Measurements from ENCODE around the gene INPP5A.

INPP5A gene

GRCh38 chr10:132705173-132705572 is 167.6 kb downstream of the INPP5A start:
- no peak for DNase-seq (ENCODE audit: low read depth)

DNA sequence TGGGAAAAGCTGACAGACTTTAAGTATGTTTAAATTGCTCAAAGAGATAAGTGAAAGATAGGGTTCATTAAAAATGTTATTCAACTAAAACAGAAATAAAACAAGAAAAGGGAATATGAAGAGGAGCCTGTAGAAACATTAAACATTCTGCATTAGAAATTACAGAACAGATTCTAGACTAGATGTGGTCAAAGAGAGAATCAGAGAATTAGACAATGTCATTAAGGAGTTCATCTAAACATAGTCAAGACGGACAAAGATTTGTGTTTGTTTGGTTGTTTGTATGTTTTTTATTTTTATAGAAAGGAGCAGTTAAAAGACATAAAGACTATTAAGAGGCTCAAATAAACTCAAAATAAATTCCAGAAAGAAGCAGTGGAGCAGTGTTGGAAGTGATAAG is 168.4 kb downstream of the INPP5A start:
- no peak for DNase-seq (ENCODE audit: low read depth)

- no peak for DNase-seq (ENCODE audit: low read depth)
Measured at GRCh38 chr10:132706701-132707100, 169.1 kb downstream of the INPP5A start.

DNA sequence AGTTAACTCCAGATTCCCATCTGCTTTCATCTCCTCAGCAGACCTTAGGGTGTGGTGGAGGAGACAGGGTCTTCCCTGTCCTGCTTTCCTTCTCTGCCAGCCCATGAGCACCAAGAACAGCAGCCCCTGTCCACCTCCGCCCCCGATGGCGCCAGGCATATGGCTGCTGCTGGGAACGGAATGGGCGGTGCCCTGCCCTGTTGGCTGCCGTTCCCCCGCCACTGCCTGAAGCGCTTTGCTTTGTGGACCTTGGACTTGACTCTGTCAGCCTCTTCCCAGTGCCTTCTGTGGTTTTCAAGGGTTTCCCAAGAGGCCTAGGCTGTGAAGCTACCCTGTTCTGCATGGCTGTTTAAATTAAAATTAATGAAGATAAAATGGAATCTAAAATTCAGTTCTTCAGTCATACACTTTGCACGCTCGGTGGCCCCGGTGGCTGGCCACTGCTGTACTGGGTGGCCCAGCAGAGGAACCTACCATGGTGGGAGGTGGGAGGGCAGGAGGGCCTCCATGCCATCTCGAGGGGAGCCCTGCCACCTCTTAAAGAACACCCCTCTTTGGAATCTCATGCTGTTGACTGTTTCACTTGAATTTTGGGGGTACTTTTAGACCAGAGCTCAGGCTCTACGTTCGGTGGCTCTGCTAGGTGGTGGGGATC is 169.7 kb downstream of the INPP5A start:
- no peak for DNase-seq (ENCODE audit: low read depth)

DNA sequence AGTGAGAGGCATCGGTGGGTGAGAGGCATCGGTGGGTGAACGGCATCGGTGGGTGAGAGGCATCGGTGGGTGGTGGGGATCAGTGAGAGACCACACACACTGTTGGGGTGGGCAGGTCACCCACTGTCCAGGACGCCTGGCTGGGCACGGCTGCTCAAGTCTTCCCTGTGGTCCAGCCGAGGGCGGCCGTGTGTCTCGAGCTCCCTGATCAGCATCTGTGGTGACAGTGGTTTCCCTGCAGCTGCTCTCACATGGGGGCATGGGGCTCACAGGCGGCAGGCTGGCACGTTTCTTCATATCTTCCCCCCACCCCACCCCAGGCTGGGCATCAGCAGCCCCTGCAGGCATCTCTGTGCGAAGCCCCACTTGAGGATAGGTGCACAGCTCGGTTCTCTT is 170.2 kb downstream of the INPP5A start:
- no peak for DNase-seq (ENCODE audit: low read depth)

GRCh38 chr10:132708441-132708840 is 170.9 kb downstream of the INPP5A start:
- no peak for DNase-seq (ENCODE audit: low read depth)

DNA sequence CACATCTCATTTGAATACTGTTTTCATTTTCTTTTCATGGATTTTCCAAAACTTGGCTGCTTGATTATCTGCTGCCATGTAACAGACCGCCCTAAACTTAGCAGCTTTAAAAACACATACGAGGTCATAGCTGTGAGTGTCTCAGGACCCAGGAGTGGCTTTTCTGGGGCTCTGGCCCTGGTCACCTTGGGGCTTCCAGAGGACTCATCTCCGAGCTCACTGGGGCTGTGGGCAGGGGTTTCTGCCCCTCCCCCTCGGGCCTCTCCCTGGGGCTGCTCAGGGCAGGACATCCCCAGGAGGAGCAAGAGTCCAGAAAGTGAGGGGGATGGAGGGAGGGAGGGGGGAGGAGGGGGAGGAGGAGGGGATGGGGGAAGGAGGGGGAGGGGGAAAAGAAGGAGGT is 171.3 kb downstream of the INPP5A start:
- DNase-seq (ENCODE audit: low read depth) = no peak

DNA sequence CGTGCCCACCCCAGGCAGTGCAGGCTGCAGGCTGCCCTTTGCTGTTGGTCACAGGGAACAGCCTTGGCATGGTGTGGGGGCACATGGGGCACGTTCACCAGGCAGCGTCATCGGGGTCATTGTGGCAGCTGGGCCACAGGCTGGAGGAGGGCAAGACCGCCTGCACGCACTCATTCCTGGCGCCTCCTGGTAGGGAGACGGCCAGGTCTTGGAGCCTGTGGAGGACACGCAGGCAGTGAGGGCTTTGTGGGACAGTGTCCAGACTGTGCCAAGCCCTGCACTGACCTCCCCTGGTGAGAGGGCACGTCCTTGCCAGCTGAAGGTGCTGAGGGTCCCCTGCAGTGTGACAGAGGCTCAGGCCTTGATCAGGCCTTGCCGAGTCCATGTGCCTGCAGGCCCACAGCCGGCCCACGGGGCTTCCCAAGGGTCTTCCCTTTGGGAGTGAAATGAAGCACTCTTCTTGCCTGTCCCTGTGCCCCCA is 171.9 kb downstream of the INPP5A start:
- no peak for DNase-seq (ENCODE audit: low read depth)

- DNase-seq (ENCODE audit: low read depth) = no peak
Measured at GRCh38 chr10:132710036-132710686, 172.6 kb downstream of the INPP5A start.

DNA sequence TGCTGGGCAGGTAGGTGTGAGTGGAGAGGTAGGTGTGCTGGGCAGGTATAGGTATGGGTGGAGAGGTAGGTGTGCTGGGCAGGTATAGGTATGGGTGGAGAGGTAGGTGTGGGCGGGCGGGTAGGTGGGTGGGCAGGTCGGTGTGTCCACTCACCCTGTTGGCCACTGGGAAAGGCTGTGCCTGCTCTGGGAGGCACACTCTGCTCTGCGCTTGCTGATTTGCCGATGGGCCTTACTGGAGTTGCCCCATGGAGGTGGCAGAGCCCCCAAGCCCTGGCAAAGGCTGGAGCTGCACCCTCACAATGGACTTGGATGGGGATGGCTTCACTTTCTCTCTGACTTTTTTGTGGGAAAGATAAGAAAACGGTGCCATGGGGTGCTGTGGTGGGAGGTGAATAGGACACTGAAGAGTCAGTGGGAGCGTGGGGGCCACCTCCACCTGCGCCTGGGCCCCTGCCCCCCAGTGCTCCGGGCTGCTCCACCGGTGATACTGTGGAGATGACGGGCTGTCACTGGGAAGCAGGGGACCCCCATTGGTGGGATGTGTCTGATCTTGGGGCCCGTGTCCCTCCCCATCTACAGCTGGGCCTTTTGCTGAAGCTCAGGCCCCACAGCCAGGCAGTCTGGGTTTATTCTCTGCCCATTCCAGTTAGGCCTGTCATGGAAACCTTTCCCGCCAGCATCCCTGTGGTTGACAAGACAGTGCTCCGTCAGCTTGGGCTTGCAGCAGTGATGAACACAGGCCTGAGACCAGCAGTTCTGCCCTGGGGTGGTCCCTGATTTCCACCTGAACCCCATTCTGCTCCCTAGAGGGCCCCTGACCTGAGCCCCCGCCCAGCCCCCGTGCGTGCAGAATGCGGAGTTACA is 173.4 kb downstream of the INPP5A start:
- DNase-seq (ENCODE audit: low read depth) = no peak

DNA sequence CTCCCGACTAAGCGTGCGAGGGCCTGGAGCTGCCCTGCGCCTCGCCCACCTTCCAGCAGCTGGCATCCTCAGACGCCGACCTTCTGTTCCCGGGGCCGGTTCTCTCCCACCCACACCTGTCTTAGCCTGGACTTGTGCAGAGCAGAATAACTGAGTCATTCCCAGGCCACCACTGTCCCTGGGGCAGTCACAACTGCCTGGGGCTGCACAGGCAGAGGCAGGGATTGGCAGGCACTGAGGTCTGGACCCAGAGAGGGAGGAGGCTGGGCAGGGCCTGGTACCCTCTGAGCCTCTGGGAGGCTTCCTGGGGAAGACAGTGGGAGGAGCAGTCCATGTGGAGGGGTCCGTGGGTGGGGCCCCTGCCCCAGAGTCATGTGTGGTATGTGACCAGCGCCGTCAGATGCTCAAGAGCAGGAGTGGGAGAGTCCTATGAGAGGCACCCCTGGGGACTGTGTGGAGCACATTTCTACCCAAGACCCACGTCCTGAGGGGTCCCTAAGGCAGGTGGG is 174.1 kb downstream of the INPP5A start:
- DNase-seq (ENCODE audit: low read depth) = no peak

DNA sequence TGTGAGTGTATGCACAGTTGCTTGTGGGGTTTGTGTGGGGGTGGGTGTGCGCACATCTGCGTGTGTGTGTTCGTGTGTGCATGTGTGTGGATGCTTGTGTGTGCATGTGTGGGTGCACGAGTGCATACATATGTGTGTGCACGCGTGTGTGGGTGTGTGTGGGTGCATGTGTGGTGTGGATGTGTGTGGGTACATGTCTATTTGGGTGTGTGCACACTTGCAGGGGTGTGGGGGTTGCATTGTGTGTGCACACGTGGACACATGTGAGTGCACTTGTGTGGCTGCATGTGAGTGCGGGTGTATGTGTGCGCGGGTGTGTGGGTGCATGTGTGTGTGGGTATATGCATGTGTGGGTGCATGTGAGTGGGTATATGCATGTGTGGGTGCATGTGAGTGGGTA is 174.7 kb downstream of the INPP5A start:
- no peak for DNase-seq (ENCODE audit: low read depth)

- DNase-seq (ENCODE audit: low read depth) = no peak
Measured at GRCh38 chr10:132712743-132713142, 175.2 kb downstream of the INPP5A start.

DNA sequence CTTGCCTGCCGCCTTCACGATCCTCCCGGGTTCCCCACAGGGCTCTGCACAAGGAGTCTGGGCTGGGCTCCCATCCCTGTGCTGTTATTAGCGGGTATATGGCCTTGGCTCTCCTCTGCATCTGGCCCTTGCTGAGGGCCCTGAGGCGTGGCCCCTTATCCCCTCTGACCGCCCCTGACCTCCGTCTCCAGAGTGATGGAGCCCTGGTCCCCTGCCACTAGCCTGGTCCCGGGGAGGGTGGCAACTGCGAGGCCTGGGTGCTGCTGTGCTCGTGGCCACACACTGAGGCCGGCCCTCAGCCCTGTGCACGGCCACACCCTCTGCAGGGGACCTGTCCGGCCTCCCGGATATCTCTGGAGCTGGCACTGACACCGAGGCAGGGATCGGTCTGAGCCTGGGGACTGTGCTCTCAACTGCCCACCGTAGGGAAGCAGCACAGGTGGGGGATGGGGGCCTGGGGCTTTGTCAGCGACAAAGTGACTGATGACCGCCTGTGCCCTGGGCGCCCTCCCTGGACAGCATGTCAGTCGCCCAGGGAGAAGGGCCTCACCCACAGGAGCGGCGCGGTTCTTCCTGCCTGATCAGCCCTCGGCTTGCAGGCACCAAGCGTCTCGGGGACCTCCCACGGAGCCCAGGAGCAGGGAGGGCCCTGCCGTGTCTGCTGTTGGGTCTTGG is 176.0 kb downstream of the INPP5A start:
- DNase-seq (ENCODE audit: low read depth) = no peak

DNA sequence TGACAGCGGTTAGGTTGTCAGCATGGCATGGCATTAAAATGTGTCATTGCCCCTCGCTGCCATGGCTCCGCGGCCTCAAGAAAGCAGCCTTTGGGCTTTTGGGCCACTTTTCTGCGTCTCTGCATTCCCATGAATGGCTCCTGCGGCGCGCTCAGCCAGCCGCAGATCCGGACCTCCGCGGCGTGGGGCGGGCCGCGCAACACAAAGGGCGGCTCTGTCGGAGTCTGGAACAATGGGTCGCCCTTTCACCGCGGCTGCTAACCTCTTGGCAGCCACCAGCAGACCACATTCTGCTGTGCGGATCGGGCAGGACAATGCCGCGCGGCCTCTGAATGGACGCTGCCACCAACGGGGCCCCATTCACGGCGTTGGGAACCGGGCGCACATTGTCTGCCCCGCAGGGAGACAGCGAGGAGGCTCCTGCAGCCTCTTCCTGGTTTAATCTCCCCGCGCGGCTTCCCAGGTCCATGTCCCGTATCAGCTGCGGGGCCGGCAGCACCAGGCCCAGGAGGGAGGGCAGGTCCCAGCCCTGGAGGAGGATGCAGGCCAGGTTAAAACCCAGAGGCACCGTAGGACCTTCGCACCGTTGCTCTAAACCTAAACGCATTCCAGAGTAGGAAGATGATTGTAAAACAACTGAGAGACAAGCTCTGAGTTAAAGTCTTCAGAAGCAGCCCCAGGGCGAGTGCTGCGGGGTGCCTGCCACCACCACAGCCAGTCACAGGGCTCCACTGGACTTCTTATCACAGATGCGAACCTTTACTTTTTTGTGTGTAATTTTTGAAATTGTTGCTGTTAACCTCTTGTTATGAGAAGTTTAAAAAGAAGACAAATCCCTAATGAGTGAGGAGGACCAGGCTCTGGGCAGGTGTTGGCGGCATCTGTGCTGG is 176.8 kb downstream of the INPP5A start:
- DNase-seq (ENCODE audit: low read depth) = no peak

DNA sequence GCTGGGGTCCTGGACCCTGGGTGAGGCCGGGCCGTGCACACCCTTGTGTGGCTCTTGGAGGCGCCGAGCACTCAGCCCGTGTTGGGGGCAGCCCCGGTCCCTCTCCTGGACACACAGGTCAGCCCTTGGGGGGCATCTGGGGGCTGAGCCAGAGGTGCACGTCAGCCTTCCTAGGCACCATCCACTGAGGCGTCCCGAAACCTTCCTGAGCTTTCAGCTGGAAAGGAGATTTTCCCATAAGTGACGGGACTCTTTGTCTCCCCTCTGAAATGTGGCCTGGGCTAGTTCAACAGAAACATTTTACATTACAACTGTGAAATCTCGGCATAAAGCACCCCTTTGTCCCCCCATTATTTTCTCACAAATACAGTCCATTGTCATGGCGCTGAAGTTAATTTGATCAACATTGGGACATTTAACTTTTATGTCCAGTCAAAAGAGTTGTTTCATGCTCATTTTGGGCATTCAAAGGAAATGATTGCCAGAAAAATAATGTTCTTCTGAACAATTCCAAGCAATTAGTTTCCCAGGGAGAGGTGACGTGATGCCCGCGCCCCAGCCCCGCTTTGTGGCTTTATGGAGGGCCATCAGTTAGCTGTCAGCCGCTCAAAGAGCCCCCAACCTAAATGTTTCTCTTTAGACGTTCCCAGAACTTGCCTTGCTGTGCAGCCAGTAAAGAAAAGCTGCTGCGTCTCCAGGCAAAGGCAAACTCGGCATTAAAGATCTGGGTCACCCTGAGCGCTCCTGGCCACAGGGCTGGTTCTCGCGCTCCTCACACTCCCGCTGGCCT is 177.6 kb downstream of the INPP5A start:
- no peak for DNase-seq (ENCODE audit: low read depth)

DNA sequence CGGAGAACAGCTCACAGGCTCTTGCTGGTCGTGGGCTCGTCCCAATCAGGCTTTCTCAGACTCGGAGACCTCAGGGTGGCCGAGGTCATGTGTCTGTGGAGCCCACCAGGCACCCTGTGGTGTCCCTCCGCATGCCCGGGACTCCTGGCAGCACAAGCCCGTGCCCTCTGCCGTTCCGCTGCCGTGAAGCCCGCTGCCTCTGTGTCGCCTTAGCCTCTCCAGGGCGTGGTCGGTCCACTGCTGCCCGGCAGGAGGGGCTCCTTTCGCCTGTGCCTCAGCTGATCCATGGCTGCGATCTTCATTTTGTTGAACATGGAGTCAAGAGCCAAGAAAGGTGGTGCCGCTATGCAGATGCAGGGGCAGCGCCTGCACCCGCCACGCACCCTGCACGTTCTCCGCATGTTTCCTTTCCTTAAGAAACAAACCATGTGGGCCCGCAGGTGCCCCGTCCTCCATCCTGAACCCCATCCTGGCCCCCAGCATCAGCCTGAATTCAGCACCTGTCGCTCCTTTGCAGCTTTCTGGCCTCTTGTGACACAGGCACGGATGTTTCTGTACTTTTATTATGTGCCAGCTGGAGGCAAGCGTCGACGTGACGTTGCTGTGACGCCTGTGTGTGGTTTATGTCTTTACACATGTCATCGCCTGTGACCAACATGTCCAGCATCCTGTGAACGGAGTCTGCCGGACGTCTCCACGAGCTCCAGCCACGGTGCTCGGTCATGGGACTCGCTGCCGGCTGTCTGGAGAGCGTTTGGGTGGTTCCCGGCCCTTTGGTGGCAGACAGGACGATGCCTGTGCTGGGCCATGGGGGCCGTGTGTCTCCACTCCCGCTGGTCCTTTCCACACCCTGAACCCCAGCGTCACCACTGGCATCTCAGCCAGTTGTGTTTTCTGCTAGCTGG is 178.4 kb downstream of the INPP5A start:
- DNase-seq (ENCODE audit: low read depth) = no peak

GRCh38 chr10:132716691-132717490 is 179.3 kb downstream of the INPP5A start:
- no peak for DNase-seq (ENCODE audit: low read depth)

Measured in stimulated activated CD8-positive, alpha-beta memory T cell treated with anti-CD3 and anti-CD28 coated beads, Interleukin-12 subunit alpha, Interleukin-12 subunit beta, amount 100 ng/mL, for 4 hours (primary cell).